Esophagus squamous epithelium (tissue), 4 donors: ENCODE measurements around the gene SIN3B.

Experiments used
- CTCF ChIP-seq, 6 experiments: fragments of 450-650 bp in 4 of 6; fragments of 200-600 bp in 2 of 6; sonication (generic) in 2 of 6; IDR thresholded peaks; one replicate each; pipeline ENCODE4 v1.5.1; 2016 to 2019; ENCODE audit warnings: antibody characterized with exemption in 6 of 6, mild to moderate bottlenecking in 4 of 6, moderate library complexity in 4 of 6
- POLR2A ChIP-seq, 4 donors: fragments of 450-650 bp; IDR thresholded peaks; one replicate each; pipeline ENCODE4 v1.6.1; 2017; ENCODE audit warnings: antibody characterized with exemption in 4 of 4, mild to moderate bottlenecking in 4 of 4, moderate library complexity in 3 of 4

- no peak for TF ChIP-seq CTCF (IDR thresholded peaks at IDR 0.05)
- no peak for TF ChIP-seq POLR2A (IDR thresholded peaks at IDR 0.05)
Measured at GRCh38 chr19:16880884-16881554, 51.8 kb downstream of the SIN3B start.
